WERI-Rb-1 (cell line): ENCODE data around the gene CHCHD6.

Experiments
- DNase-seq: peaks from one replicate; pipeline ENCODE4 v3.0.0-alpha.2; 2020
- H3K27ac ChIP-seq: fragments of 250-450 bp; sonication (Bioruptor Pico); 2 replicates; pipeline ENCODE4 v1.5.1; 2020; ENCODE audit warnings: mild to moderate bottlenecking, moderate library complexity
- H3K27me3 ChIP-seq: fragments of 250-450 bp; sonication (Bioruptor Pico); 2 replicates; pipeline ENCODE4 v1.5.1; 2021; ENCODE audit warnings: mild to moderate bottlenecking, low read depth, moderate library complexity; ENCODE audit not compliant: insufficient read depth, severe bottlenecking
- H3K36me3 ChIP-seq: fragments of 250-450 bp; sonication (Bioruptor Pico); 2 replicates; pipeline ENCODE4 v1.5.1; 2020; ENCODE audit warnings: mild to moderate bottlenecking, moderate library complexity
- H3K4me3 ChIP-seq: 2 replicates; pipeline ENCODE4 v1.5.1; 2011; ENCODE audit warnings: low read depth, mild to moderate bottlenecking, control low read depth, low read length
- H3K9me3 ChIP-seq: fragments of 250-450 bp; sonication (Bioruptor Pico); 2 replicates; pipeline ENCODE4 v1.5.1; 2021; ENCODE audit warnings: mild to moderate bottlenecking, moderate library complexity; ENCODE audit not compliant: severe bottlenecking
- TF ChIP-seq, protein P1 (sequence below): IDR thresholded peaks from 2 replicates; pipeline ENCODE4 v1.5.1; 2011; ENCODE audit warnings: low read depth, mild to moderate bottlenecking, control low read depth, inconsistent platforms, low read length

Gene CHCHD6

DNA sequence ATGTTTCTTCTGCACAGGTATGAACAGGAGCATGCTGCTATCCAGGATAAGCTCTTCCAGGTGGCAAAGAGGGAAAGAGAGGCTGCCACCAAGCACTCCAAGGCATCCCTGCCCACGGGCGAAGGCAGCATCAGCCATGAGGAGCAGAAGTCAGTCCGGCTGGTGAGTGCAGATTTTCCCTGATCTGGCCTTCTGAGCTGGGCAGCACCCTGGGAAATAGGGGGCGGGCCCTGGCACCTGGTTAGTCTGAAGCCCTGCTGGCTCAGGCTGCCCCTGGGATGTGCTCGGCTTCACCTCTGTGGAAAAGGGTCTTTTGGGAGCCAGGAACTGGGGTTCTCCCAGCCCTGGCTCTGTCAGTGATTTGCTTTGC lies 29.0 kb downstream of the CHCHD6 start:
- no peaks in the 10 kb centered on the region for H3K9me3 ChIP-seq
- no peak overlapping the region for H3K27ac ChIP-seq
- no peaks in the 10 kb centered on the region for H3K27me3 ChIP-seq
- no peak overlapping the region for H3K4me3 ChIP-seq
- H3K36me3 ChIP-seq: peaks cover 38% of the 10 kb centered on the region
- DNase-seq: no peak
- TF ChIP-seq, protein P1, sequence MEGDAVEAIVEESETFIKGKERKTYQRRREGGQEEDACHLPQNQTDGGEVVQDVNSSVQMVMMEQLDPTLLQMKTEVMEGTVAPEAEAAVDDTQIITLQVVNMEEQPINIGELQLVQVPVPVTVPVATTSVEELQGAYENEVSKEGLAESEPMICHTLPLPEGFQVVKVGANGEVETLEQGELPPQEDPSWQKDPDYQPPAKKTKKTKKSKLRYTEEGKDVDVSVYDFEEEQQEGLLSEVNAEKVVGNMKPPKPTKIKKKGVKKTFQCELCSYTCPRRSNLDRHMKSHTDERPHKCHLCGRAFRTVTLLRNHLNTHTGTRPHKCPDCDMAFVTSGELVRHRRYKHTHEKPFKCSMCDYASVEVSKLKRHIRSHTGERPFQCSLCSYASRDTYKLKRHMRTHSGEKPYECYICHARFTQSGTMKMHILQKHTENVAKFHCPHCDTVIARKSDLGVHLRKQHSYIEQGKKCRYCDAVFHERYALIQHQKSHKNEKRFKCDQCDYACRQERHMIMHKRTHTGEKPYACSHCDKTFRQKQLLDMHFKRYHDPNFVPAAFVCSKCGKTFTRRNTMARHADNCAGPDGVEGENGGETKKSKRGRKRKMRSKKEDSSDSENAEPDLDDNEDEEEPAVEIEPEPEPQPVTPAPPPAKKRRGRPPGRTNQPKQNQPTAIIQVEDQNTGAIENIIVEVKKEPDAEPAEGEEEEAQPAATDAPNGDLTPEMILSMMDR: no peak

GRCh38 chr3:126734106-126734723 lies 30.2 kb downstream of the CHCHD6 start:
- DNase-seq: no peak
- TF ChIP-seq, protein P1: no peak
- no peaks in the 10 kb centered on the region for H3K9me3 ChIP-seq
- peaks cover 39% of the 10 kb centered on the region for H3K36me3 ChIP-seq
- H3K27ac ChIP-seq: no peak overlapping the region
- no peaks in the 10 kb centered on the region for H3K27me3 ChIP-seq
- H3K4me3 ChIP-seq: no peak overlapping the region

DNA sequence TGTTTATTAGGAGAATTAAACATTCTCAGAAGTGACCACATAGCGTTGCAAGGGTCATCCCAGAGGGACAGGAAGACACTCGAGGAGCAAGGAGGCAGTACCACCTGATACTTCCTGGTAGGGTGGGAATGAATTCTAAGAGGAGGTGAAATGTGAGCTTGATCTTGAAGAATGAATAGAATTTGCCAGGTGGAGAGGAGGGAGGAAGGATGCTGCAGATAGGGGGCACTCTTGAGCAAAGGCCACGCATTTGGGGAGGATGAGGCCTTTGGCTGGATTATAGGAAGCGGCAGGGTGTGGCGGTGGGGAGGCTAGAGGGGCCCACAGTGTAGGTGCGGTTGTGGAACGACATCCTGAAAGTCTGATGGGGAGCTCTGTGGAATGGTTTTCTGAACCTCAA lies 33.5 kb downstream of the CHCHD6 start:
- DNase-seq: no peak
- no peaks in the 10 kb centered on the region for H3K27me3 ChIP-seq
- H3K27ac ChIP-seq: no peak overlapping the region
- TF ChIP-seq, protein P1: peak; percentile 33; the same call in 1 of the 2 replicates
- no peak overlapping the region for H3K4me3 ChIP-seq
- H3K36me3 ChIP-seq: peaks cover 39% of the 10 kb centered on the region
- H3K9me3 ChIP-seq: no peaks in the 10 kb centered on the region

- no peaks in the 10 kb centered on the region for H3K27me3 ChIP-seq
- no peak for DNase-seq
- no peak overlapping the region for H3K4me3 ChIP-seq
- H3K36me3 ChIP-seq: peaks cover 4% of the 10 kb centered on the region
- TF ChIP-seq, protein P1: no peak
- no peak overlapping the region for H3K27ac ChIP-seq
- no peaks in the 10 kb centered on the region for H3K9me3 ChIP-seq
These were observed 38.0 kb downstream of the CHCHD6 start for GRCh38 chr3:126742057-126742456.

DNA sequence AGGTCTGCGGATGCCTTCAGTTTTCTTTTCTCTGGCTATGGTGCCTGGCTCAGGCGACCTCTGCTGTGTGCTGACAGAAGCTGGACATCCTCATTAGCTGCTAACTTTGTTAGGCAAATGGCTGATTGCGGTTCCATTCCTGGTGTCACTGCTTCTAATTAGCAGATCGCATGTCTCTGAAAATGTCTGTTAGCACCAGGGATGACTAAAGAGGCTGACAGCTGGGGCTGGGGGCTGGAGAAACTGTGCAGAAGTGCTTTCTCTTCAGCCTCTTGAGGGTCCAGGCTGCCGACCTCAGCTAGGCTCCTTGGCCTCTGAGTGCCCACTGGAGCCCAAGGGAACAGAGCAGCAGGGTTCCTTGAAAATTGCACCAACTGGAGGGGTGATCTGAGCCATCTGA lies 39.3 kb downstream of the CHCHD6 start:
- H3K9me3 ChIP-seq: no peaks in the 10 kb centered on the region
- no peaks in the 10 kb centered on the region; the same call in none of the 2 replicates for H3K36me3 ChIP-seq
- H3K27me3 ChIP-seq: no peaks in the 10 kb centered on the region
- H3K4me3 ChIP-seq: no peak overlapping the region
- DNase-seq: no peak
- no peak overlapping the region for H3K27ac ChIP-seq
- TF ChIP-seq, protein P1: no peak

GRCh38 chr3:126743781-126744180 lies 39.7 kb downstream of the CHCHD6 start:
- H3K36me3 ChIP-seq: no peaks in the 10 kb centered on the region; the same call in none of the 2 replicates
- no peak for DNase-seq
- no peak overlapping the region for H3K4me3 ChIP-seq
- H3K9me3 ChIP-seq: no peaks in the 10 kb centered on the region
- no peak overlapping the region for H3K27ac ChIP-seq
- H3K27me3 ChIP-seq: no peaks in the 10 kb centered on the region
- TF ChIP-seq, protein P1: no peak
